HG03095 (cell line): ENCODE results near the gene MDFI.

ENCODE experiments used
- ATAC-seq: cut with Tn5 transposase; IDR thresholded peaks from one replicate; pipeline ENCODE4 v1.9.1; 2021; ENCODE audit warnings: moderate library complexity; ENCODE audit not compliant: unreplicated experiment

MDFI gene

DNA sequence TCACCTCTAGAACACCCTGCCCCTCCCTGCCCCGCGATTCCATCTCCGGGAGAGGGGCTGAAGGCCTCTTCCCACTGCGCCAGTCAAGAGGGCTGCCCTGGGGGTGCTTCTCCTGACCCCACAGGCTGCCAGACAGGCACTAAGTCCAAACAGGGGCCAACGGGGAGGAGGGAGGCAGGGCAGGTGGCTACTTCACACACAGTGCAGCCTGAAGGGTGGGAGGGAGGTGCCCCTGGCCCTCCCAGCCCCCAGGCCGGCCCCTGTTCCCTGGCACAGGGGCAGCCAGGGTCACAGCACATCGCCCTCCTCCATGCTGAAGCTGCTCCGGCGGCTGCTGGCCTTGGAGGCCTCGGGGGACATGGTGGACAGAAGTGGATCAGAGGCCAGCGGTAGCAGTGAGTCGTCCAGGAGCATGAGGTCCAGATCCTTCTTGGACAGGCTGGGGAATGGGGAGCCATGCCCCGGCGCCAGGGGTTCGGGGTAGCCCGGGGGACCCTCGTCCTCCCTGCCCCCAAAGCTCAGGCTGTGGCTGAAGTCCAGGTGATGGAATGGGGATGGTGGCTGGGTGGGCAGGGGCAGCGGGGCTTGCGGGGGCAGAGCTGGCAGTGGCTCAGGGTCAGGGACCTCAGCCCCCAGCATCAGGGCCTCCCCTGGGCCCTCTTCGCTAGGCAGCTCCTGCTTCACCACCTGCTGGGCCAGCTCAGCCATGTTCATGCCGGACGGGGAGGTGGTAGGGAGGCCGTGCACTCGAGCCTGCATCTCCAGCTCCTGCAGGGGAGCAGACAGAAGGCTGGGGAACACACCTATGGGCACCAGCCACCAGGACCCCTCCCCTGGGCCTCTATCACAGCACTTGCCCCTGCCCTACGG is 46.3 kb downstream of the MDFI start:
- no peak for ATAC-seq

DNA sequence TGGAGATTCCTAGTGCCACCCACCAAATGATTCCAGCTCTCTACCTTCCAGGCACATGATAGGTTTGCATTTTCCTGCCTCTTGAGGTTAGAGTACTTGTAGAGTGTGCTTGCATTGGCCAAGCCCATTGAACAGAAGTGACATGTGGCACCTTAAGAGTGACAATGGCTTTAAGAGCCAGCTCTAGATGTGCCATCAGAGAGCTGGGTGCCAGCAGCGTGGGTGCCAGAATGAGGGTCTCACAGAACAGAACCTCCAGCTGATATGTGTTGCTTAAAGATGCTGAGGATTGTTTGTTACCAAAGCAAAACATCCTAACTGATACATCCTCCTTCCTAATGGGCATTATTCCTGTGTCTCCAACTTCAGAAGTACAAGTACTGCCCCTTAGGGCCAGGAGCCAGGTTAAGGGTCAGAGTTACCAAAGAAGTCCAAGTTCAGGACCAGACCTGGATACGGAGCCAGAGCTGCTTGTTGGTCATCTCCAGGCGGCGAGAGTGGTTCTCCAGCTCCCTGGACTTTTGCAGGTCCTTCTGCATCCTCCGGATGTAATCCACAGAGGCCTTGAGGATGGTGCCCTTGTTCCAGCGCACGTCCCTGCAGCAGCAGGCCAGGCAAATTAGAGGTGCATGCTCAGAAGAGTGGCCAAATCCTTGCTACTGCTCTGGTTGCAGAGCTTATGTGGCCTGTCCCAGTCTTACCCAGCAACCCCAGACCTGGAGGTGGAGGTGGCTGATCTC is 47.5 kb downstream of the MDFI start:
- no peak for ATAC-seq

DNA sequence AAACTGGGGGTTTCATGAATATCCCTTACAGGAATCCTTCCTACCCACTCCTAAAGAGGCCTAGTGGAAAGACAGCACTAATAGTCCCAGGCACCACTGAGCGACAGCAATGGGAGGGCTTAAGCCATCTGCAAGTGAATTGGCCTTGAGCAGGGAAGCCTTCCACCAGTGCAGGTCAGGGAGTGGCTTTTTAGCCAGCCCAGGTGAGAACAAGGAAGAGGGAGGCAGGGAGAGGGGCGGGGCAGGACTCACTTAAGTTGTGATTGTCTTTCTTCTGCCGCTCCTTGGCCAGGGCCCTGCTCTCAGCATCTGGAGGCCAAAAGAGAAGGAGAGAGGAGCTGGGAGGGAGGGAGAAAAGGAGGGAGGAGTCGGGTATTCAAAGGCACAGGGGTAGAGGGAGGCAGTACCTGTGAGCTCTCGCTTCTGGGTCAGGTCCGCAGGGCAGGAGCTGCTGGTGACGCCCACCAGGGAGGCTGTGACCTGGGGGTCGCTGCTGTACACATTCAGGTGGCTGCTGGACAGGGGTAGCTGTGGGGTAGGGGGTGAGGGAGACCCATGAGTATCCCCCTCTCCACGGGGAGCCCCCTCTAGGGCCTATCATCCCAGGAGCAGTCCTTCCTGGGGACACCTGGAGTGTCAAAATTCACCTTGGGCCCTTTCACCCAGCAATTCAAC is 49.4 kb downstream of the MDFI start:
- no peak for ATAC-seq

DNA sequence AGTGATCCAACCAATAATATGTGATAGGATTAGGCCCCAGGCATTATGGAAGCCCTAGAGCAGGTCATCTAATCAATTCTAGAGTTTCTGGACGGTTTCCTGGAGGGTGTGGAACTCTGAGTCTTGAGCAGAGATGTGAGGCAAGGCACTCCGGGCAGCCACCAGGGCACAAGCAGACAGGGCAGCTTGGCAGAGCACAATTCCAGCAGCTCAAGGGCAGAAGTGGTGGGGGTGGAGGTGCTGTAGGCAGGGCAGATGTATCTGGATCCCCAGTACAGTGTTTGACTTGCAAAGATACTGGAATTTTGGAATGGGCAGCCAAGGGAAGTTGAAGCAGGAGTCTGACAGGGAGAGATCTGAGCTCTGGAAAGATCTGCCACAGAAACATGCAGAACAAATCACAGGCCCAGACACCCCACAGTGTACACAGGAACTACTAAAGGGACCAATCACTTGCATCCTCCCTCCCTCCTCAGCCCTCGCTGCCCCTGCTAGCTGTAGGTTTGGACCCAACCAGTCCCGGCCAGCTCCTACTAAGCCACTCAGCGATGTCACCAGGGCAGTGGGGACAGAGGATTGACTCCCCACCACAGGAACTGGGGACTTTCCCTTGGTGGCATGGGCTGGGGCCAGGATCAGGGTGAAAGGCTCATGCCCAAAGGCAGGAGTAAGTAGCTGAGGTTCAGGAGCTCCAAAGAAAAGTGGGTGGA is 50.1 kb downstream of the MDFI start:
- ATAC-seq: no peak

DNA sequence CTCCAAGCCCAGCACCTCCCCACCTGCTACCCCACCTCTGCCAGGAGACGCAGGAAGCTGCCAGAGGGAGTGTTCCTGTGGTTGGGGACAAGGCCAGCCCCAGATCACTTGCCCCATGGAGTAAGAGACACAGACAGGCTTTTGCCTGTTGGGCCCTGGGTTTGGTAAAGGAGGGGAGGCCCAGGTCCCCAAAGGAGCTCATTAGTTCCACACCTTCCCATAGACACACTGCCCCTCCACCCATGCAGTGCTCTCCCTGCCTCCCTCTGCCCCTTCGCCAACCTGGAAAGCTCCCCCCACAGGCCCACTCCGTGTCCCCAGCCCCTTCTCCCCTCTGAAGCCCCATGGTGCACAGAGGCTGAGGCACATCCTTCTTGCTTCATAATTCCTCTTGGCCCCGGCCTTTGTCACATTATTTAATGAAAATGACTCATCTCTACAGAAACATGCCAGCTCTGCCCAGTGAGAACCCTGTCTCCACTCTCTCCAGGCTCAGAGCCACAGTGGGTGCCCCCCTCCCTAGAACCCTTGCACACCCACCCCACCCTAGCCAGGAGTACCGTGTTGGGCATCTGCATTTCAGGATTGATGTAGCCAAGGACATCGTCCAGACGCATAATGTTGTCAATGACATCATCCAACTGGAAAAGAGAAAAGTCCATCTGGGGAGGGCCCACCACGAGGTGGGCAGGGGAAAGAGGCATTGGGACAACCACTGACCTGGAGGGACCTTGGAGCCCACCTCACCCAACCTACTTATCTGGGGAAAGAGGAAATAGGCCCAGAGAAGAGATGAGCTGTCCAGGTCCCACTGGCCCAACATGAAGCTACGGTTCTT is 51.1 kb downstream of the MDFI start:
- ATAC-seq: no peak

DNA sequence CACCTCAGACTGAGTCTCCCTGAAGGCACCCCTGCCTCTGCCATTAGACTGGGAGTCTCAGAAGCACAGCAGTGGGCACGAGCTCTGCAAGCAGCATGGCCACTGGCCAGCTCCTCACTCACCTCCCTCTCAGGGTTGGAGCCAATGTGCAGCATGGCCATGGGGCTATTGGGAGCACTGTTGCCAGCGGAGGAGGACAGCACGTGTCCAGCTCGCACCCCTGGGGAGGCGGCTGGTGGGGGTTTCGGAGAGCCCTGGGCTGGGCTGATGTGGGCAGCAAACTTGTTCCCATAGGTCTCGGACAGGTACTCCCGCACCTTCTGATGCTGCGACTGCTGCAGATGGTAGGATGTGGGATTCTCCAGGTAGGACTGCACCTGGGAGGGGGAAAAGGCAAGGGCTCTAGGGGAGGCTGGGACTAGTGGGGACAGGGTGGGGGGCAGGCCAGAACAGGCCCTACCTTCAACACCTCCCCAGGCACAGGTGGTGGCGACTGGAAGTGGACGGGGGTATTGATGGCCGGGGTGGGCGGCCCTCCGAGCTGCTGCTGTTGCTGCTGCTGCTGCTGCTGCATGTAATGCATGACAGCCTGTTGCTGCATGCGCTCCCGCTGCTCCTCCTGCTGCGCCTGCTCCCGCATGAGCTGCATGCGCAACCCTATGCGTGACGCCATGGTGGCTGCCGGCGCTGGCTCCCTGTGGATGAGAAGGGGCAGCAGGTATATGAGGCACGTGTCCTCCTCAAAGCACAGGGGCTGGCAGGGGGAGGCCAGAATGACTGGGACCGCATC is 52.5 kb downstream of the MDFI start:
- no peak for ATAC-seq

DNA sequence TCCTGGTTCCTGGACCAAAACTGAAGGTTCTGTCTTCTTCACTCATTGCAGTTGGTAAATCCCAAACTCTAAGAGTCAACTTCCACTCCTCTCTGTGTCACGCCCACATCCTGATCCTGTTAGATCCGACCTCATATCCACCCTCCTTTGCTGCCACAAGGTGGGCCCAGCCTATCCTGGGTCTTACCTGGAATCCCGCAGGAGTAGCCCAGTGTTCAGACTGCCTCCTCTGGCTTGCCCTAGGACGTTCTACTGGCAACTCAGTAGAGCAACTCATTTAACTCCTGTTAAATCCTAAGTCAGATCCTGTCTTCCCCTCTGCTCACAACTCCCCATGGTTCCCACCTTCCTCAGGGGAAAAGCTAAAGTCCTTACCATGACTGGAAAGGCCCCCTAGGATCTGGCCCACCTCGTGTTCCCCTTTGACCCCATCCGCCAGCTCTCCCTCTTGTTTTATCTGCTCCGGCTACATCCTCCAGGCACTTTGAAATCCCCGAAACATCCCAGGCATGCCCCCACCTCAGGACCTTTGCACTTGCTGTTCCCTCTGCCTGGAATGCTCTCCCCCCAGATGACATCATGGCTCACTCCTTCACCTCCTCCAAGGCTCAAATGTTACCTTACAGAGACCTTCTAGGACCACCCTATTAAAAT is 53.3 kb downstream of the MDFI start:
- no peak for ATAC-seq

DNA sequence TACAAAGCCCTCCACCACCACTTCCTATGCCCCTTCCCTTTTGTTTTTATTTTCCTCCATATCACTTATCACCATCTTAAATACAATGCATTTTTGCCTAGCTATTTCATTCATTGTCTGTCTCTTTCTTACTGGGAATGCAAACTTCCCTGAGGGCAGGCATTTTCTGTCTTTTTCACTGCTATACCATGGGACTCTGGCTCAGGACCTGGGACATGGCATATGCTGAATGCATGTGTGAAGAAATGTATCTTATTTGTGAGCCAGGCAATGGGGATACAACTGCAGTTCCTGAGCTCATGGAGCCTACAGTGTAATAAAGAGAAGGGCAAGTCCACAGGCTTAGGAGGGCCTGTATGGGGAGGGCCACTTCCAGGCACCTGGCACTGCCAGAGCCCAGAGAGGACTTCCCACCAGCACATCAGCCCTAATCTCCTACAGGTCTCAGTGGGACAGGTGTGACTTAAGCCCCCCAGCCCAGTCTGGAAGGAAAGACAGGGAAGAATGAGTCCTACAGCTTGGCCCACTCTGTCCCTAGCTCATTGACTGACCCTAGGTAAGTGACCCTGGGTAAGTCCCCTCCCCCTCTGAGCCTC is 53.9 kb downstream of the MDFI start:
- ATAC-seq: no peak

DNA sequence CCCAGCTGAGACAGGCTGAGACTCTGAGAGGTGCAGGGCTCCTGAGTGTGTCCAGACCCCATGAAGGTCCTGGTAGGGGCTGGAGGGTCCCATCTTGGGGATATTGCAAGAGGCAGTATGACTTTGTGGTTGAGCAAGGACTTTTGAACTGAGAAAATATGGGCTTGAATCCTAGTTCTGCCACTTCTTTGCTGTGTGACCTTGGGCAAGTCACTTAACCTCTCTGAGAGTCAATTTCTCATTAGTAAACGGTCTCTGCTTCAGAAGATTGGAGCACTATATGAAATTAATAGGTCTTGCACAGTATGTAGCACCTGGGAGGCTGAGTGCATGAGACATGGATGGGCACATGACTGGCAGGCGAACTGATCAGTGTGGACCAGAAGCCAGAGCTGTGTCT is 54.5 kb downstream of the MDFI start:
- no peak for ATAC-seq

DNA sequence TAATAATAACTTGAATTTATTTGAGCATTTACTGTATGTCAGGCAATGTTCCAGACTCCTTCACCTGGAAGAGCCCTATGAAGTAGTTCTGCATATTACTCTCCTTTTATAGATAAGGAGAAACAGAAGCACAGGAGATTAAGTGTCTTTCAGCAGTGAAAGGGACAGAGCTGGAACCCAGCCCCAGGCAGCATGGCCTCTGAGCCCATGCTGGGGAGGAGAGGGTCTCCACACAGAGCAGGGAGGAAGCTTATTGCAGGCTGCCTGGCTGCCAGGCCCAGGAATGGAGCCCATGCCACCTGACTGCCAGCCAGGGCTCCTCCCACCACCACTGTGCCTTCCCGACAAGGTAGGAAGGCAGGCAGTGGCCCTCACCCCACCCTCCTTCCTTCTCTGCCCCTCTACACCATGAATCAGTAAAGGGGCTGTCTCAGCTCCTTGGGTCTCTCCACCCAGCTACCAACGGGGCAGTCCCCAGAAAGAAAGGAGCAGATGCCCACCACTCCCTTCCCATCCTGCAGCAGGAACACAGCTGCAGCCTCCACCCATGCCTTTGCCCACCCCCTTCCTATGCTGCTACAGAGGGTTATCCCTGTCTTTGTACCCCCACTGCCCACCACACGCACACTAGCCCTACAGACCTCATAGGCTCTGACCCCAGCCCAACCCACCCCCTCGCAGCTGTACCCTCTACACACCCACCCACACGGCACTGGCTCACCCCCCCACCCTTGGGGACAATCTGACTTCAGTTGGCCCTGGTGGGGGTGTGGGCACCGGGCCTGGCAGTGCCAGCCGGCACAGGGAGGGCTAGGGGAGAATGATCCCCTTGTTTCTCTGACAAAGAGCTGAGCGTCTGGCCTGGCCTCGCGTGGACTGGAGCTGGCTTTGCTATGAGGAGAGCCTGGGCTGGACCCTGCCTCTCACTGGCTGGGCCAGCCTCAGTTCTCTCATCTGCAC is 55.3 kb downstream of the MDFI start:
- ATAC-seq: no peak

DNA sequence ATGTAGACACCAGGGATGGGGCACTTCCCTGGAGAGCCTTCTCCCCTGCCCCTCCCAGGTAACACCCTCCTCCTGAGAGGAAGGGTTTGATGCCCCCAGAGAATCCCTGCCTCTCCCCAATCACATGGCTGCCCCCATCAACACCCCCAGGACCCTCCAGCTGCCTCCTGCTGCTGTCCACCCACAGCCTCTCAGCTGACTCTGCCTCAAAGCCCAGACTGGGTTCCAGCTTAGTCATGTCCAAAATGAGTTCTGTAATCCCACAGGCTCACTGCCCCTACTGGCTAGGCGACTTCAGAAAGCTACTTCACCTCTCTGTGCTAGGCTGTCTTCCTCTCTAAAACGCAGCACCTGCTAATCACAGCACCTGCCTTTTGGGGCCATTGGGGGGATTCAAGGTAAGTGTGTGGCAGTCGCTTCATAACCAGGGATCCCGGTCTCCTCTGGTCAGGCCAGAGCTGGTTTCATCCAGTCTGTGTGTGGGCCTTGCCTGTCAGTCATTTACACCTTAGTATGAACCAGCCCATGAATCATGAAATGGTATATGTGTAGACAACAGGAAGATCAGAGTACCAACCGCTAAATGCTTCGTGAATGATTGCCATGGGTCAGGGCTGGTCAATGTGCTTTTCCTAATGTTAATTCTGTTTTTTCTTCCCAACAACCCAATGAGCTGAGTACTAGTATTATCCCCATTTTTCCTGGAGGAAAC is 56.7 kb downstream of the MDFI start:
- ATAC-seq: no peak

DNA sequence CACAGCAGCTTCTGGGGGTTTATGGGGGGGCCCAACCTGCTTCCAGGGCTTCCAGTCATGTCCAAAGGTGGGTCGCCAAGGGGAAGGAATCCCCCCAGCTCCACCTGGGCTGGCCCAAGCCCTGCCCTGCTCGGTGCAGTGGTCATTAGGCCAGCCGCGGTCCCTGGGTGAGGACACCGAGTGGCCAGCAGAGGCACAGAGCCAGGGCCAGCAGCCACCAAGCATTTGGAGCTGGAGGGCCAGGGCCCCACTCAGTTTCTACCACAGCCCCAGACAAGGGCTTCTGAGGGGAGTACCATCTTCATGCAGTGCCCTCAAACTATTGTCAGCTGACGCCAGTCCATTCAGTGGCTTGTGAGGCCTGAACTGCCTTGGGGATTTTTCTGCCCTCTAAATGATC is 57.6 kb downstream of the MDFI start:
- no peak for ATAC-seq

DNA sequence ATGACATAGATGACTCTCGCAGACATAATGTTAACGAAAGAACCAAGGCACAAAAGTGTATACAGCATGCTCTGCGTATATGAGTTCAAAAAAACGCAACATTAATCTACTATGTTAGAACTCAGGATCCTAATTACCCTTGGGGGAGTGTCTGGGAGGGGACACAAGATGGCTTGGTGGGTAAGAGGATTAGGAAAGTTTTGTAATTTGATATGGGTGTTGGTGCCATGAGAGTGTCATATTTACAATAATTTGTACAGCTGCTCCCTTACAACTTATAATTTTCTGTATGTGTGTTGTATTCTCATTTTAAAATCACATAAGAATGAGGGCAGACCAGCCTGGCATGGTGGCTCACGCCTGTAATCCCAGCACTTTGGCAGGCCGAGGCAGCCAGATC is 58.5 kb downstream of the MDFI start:
- ATAC-seq: no peak

DNA sequence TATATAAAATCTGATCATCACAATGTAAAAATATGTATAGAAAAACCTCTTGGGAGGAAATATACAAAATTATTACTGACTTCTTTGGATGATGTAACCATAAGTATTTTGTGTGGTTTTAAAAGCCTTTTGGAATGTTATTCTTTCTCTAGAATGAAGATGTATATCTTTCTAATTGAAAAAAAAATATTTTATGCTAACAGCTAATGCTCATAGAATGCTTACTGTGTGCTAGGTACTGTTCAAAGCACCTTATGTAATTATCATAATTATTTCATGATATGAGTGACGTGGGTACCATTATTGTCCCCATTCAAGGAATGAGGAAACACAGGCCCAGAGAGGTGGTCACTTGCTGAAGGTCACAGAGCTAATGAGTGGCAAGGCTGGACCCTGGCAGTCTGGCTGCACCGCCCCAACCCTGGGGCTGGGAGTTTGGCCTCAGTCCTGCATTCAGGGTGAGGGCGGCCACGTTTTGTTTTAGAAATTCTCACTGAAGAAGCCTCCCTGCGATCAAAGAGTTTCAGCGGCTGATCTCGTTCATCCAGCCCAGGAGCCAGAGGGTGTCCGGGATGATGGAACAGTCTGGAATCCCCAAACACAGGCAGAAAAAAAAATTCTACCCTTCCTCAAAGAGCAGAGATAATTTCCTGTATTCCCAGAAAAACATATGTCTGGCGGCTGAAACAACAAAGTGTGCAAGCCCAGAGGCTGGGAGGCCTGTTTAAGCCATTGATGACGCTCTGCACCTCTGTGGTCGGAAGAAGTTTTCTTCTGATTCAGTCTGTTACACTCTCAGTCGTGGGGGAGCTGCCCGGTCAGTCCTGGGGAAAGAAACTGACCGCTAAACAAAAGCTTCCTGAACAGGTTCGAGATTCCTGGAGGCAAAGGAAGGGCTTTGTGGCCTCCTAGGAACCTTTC is 59.9 kb downstream of the MDFI start:
- ATAC-seq: no peak

DNA sequence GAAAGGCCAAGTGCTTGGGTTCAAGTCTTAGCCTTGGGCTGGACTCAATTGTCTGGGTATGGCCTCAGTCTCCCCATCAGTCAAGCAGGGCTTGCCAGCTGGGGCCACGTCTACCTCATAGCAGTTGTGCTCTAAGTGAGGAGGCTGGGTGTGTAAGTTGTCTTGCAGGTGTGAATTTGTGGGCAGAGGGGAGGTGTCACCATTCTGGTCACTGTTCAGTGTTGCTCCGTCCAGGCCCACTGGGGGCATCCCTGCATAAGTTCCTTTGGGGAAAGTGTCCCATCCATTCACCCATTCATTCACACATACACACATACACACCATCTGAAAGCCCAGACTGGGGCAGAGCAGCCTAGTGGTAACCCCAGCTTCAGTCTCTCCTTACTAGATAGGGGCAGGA is 60.8 kb downstream of the MDFI start:
- ATAC-seq: no peak
